HL-60 (cell line): ENCODE data around the gene ADGRG6.

Source experiments
- CTCF ChIP-seq: IDR thresholded peaks from one replicate; pipeline ENCODE4 v1.5.1; 2011; ENCODE audit warnings: low read length, control low read depth, inconsistent platforms; ENCODE audit not compliant: insufficient read depth
- POLR2AphosphoS5 ChIP-seq: IDR thresholded peaks from 2 replicates; pipeline ENCODE4 v1.6.1; 2012; ENCODE audit warnings: low read depth
- REST ChIP-seq: IDR thresholded peaks from 2 replicates; pipeline ENCODE4 v1.6.1; 2012; ENCODE audit warnings: low read depth; ENCODE audit not compliant: insufficient replicate concordance
- SPI1 ChIP-seq: IDR thresholded peaks from 2 replicates; pipeline ENCODE4 v1.6.1; 2012; ENCODE audit warnings: low read depth, mild to moderate bottlenecking, borderline replicate concordance

- TF ChIP-seq CTCF, result no peak
- no peak for TF ChIP-seq POLR2AphosphoS5
- no peak for TF ChIP-seq SPI1
- TF ChIP-seq REST, result no peak
These were observed 1.5 kb upstream of the ADGRG6 start for GRCh38 chr6:142300302-142300701.
